Neural cell (in vitro differentiated cells): Measurements from ENCODE around the gene LMLN.

Experiments used
- CTCF ChIP-seq: fragments of 450-650 bp; IDR thresholded peaks from 2 replicates; pipeline ENCODE4 v1.5.1; 2014; ENCODE audit warnings: antibody characterized with exemption, mild to moderate bottlenecking, moderate library complexity; ENCODE audit not compliant: poor library complexity, severe bottlenecking
- EP300 ChIP-seq: fragments of 450-650 bp; conservative IDR thresholded peaks from 2 replicates; pipeline ENCODE4 v1.6.1; 2014; ENCODE audit warnings: antibody characterized with exemption, mild to moderate bottlenecking, moderate library complexity; ENCODE audit not compliant: poor library complexity, severe bottlenecking
- EZH2 ChIP-seq: fragments of 200-600, 300-800 bp; shearing (Covaris generic), sonication (generic); IDR thresholded peaks from 2 replicates; pipeline ENCODE4 v1.6.1; 2014; ENCODE audit warnings: antibody characterized with exemption, low read length, borderline replicate concordance, mild to moderate bottlenecking; ENCODE audit not compliant: insufficient read depth, poor library complexity, severe bottlenecking
- POLR2AphosphoS5 ChIP-seq: IDR thresholded peaks from 2 replicates; pipeline ENCODE4 v1.6.1; 2012
- RAD21 ChIP-seq: fragments of 450-650 bp; conservative IDR thresholded peaks from 2 replicates; pipeline ENCODE4 v1.6.1; 2014; ENCODE audit warnings: antibody characterized with exemption, mild to moderate bottlenecking, moderate library complexity
- TAF1 ChIP-seq: IDR thresholded peaks from 2 replicates; pipeline ENCODE4 v1.6.1; 2012; ENCODE audit warnings: low read depth

- TF ChIP-seq POLR2AphosphoS5, result no peak
- no peak for TF ChIP-seq CTCF
- TF ChIP-seq TAF1, result no peak
- no peak for TF ChIP-seq EZH2
- no peak for TF ChIP-seq RAD21
- no peak for TF ChIP-seq EP300
These were observed 15.3 kb downstream of the LMLN start for GRCh38 chr3:197975311-197975710.
